IMR-90 (cell line): ENCODE data around the gene RAP1GAP. TPM values are rescaled to one million over a fixed set of nuclear protein-coding genes. Genes with fewer than 3 reads are reported as not detected.
A peak's percentile ranks its signal among the peaks of the same experiment; 100 is the strongest.

Experiments
- ATAC-seq: fragments of 200-7000 bp; cut with Tn5 transposase; 2 replicates; pipeline ENCODE4 v1.9.1; 2020; ENCODE audit warnings: low read depth, mild to moderate bottlenecking, moderate library complexity
- BruUV-seq: library from RNA; stranded (reverse); fragments of 400-500 nt; replicated peaks from 2 replicates; lab custom pipeline; 2021; lab: Mats Ljungman, UMichigan
- CTCF ChIA-PET: fragments of 300-600 bp; formaldehyde crosslinking; extraction: SDS; loops from one replicate; lab custom pipeline; 2021; ENCODE audit warnings: antibody characterized with exemption; lab: Yijun Ruan, JAX
- POLR2A ChIA-PET: fragments of 300-600 bp; sonication (Branson Sonifier 250); formaldehyde crosslinking; loops from one replicate; lab custom pipeline; 2022; ENCODE audit warnings: antibody characterized with exemption; ENCODE audit not compliant: unreplicated experiment; lab: Charles Lee
- DNase-seq: peaks from one replicate; pipeline ENCODE4 v3.0.0; 2013
- H2AFZ ChIP-seq: replicated peaks from 2 replicates; pipeline ENCODE3; 2013; ENCODE audit warnings: low read length, mild to moderate bottlenecking; ENCODE audit not compliant: poor library complexity
- H2AK5ac ChIP-seq: 2 replicates; pipeline ENCODE4 v1.6.1; 2013; ENCODE audit warnings: low read depth, low read length, inconsistent platforms
- H2AK9ac ChIP-seq: replicated peaks from 2 replicates; pipeline ENCODE3; 2013; ENCODE audit warnings: mild to moderate bottlenecking, low read depth, low read length, moderate library complexity; ENCODE audit not compliant: poor library complexity
- H2BK120ac ChIP-seq: 2 replicates; pipeline ENCODE4 v1.6.1; 2013; ENCODE audit warnings: low read depth, low read length, inconsistent platforms
- H2BK15ac ChIP-seq: 3 replicates; pipeline ENCODE4 v1.6.1; 2013; ENCODE audit warnings: low read depth, low read length, inconsistent platforms
- H2BK20ac ChIP-seq: 2 replicates; pipeline ENCODE4 v1.6.1; 2013; ENCODE audit warnings: low read depth, mild to moderate bottlenecking, inconsistent platforms, low read length, moderate library complexity
- H2BK5ac ChIP-seq: 2 replicates; pipeline ENCODE4 v1.6.1; 2013; ENCODE audit warnings: mild to moderate bottlenecking, low read depth, low read length, inconsistent platforms; ENCODE audit not compliant: poor library complexity, severe bottlenecking
- H3K14ac ChIP-seq: replicated peaks from 2 replicates; pipeline ENCODE4 v1.6.1; 2013; ENCODE audit warnings: low read depth, low read length, inconsistent platforms
- H3K18ac ChIP-seq: 2 replicates; pipeline ENCODE4 v1.6.1; 2013; ENCODE audit warnings: low read depth, low read length, control low read depth
- H3K23ac ChIP-seq: 2 replicates; pipeline ENCODE4 v1.6.1; 2013; ENCODE audit warnings: low read depth, low read length, inconsistent platforms
- H3K27ac ChIP-seq: 2 replicates; pipeline ENCODE4 v1.5.1; 2013; ENCODE audit warnings: mild to moderate bottlenecking, control low read depth, low read length; ENCODE audit not compliant: insufficient read depth
- H3K27me3 ChIP-seq: 2 replicates; pipeline ENCODE4 v1.6.1; 2013; ENCODE audit warnings: low read length; ENCODE audit not compliant: control insufficient read depth, insufficient read depth
- H3K36me3 ChIP-seq: 2 replicates; pipeline ENCODE4 v1.6.1; 2013; ENCODE audit warnings: low read length, mixed read lengths; ENCODE audit not compliant: control insufficient read depth, insufficient read depth
- H3K4ac ChIP-seq: 2 replicates; pipeline ENCODE4 v1.6.1; 2013; ENCODE audit warnings: low read depth, low read length, inconsistent platforms
- H3K4me1 ChIP-seq: 2 replicates; pipeline ENCODE4 v1.6.1; 2013; ENCODE audit warnings: low read length, mixed read lengths; ENCODE audit not compliant: control insufficient read depth, insufficient read depth
- H3K4me2 ChIP-seq: 2 replicates; pipeline ENCODE4 v1.6.1; 2013; ENCODE audit warnings: low read depth, mild to moderate bottlenecking, control low read depth, low read length, moderate library complexity
- H3K4me3 ChIP-seq: 2 replicates; pipeline ENCODE4 v1.5.1; 2013; ENCODE audit warnings: low read depth, mild to moderate bottlenecking, control low read depth, low read length, moderate library complexity; ENCODE audit not compliant: insufficient read depth
- H3K56ac ChIP-seq: 2 replicates; pipeline ENCODE4 v1.6.1; 2013; ENCODE audit warnings: low read length, inconsistent platforms; ENCODE audit not compliant: insufficient read depth; ENCODE audit errors: extremely low read depth
- H3K79me1 ChIP-seq, 2 experiments: 2 replicates each; pipeline ENCODE4 v1.6.1; 2013; ENCODE audit warnings: low read length in 2 of 2, inconsistent platforms in 1 of 2, low read depth in 1 of 2
- H3K9ac ChIP-seq: 2 replicates; pipeline ENCODE4 v1.6.1; 2013; ENCODE audit warnings: low read depth, low read length, control low read depth
- H3K9me1 ChIP-seq: 2 replicates; pipeline ENCODE4 v1.6.1; 2013; ENCODE audit warnings: low read length, inconsistent platforms; ENCODE audit not compliant: insufficient read depth
- H3K9me3 ChIP-seq: 2 replicates; pipeline ENCODE4 v1.6.1; 2013; ENCODE audit warnings: low read length; ENCODE audit not compliant: control insufficient read depth, insufficient read depth
- H4K20me1 ChIP-seq: 2 replicates; pipeline ENCODE4 v1.6.1; 2013; ENCODE audit warnings: low read length, inconsistent platforms; ENCODE audit not compliant: insufficient read depth
- H4K5ac ChIP-seq: 2 replicates; pipeline ENCODE4 v1.6.1; 2013; ENCODE audit warnings: mild to moderate bottlenecking, low read depth, low read length, control low read depth
- H4K8ac ChIP-seq, 2 experiments: 2 replicates each; pipeline ENCODE4 v1.6.1; 2013; ENCODE audit warnings: low read depth in 2 of 2, low read length in 2 of 2, control low read depth in 1 of 2, inconsistent platforms in 1 of 2
- H4K91ac ChIP-seq: 2 replicates; pipeline ENCODE4 v1.6.1; 2013; ENCODE audit warnings: low read depth, low read length, inconsistent platforms; ENCODE audit not compliant: insufficient read depth
- ELK1 ChIP-seq: fragments of 150-350 bp; IDR thresholded peaks from 2 replicates; pipeline ENCODE4 v1.6.1; 2016; ENCODE audit warnings: low read depth, mild to moderate bottlenecking, low read length, moderate library complexity, borderline replicate concordance
- MAZ ChIP-seq: IDR thresholded peaks from 2 replicates; pipeline ENCODE4 v1.6.1; 2012; ENCODE audit warnings: low read depth, mild to moderate bottlenecking, low read length, improper control_type of control experiment, moderate library complexity, borderline replicate concordance
- WGBS, 2 experiments: methylation state at CpG; one replicate each; pipeline versions ENCODE4 v1.1.5 to v1.1.7; 2013; ENCODE audit warnings: missing lambda C conversion rate in 2 of 2; ENCODE audit not compliant: insufficient read length in 1 of 2; ENCODE audit errors: extremely low coverage in 2 of 2; 5-methylcytosine and 5-hydroxymethylcytosine counted together
- dilution Hi-C: fragments of 300-500 bp; cut with HindIII; formaldehyde crosslinking; loops from one replicate; pipeline ENCODE4 v1.14.3; 2018; ENCODE audit warnings: low sequenced_read_pairs; ENCODE audit not compliant: unreplicated experiment
- in situ Hi-C: fragments of 300-500 bp; cut with MboI; formaldehyde crosslinking; loops from 3 replicates; pipeline ENCODE4 v1.14.3; 2019; ENCODE audit warnings: low sequenced_read_pairs, inconsistent platforms, mixed read lengths
- intact Hi-C: fragments of 100-400 bp; cut with micrococcal nuclease; formaldehyde crosslinking; loops from 2 replicates; pipeline ENCODE4 v1.10.0; 2022
- polyA plus RNA-seq, 3 experiments: library from polyadenylated mRNA; depleted of rRNA; stranded (reverse); fragments of >200 nt; gene quantifications; 2 replicates each; pipeline ENCODE4 v1.2.3, GENCODE V29; 2012; ENCODE audit warnings: low replicate concordance in 1 of 3
- total RNA-seq: library from RNA; depleted of rRNA; stranded (reverse); fragments of >200 nt; gene quantifications from 2 replicates; pipeline ENCODE4 v1.2.3, GENCODE V29; 2012

RAP1GAP gene
- total and polyA plus RNA-seq, 2 of the 4 experiments (the other 2 are of a cell fraction), result under 0.01 to 0.10 TPM

GRCh38 chr1:21594501-21594900, 74.7 kb downstream of the RAP1GAP start:
- TF ChIP-seq MAZ (no peak), ELK1 (no peak)
- Histone ChIP-seq H4K91ac (no peak overlapping the region), H2AK5ac (no peak overlapping the region), H4K8ac (no peak overlapping the region), H3K9ac (no peak overlapping the region), H3K56ac (no peak overlapping the region), H3K4me3 (no peak overlapping the region), H3K9me1 (no peaks in the 10 kb centered on the region), H3K27me3 (peaks cover 16% of the 10 kb centered on the region; the same call in 1 of the 2 replicates), H2AK9ac (no peak overlapping the region), H3K14ac (no peak overlapping the region), H3K79me1 (no peaks in the 10 kb centered on the region), H3K27ac (no peak overlapping the region), H2BK15ac (no peak overlapping the region), H2BK120ac (no peak overlapping the region), H3K4me2 (no peak overlapping the region), H3K18ac (no peak overlapping the region), H4K5ac (no peak overlapping the region), H2AFZ (peak overlapping the region; percentile 43), H3K4ac (no peak overlapping the region), H3K36me3 (no peaks in the 10 kb centered on the region), H4K20me1 (no peaks in the 10 kb centered on the region; the same call in 1 of the 2 replicates), H3K23ac (no peak overlapping the region), H2BK5ac (no peak overlapping the region), H2BK20ac (no peak overlapping the region), H3K9me3 (no peaks in the 10 kb centered on the region), H3K4me1 (no peaks in the 10 kb centered on the region)
- BruUV-seq, result no TSS peak
- DNase-seq, result no peak
- 59% methylated on average over 6 of the region's 11 CpGs; no CpG with 5 or more reads in 1 of the 2 experiments for WGBS, 2 experiments
- dilution Hi-C loops (no loop called here), in situ Hi-C loops (loop anchor here (5.0 kb wide), 1 partner anchor 82 kb away; no protein-coding TSS in a partner anchor), intact Hi-C loops (loop anchor here (2.0 kb wide), 1 partner anchor 86 kb away; the partner anchor contains the start of gene ALPL)
- ATAC-seq, result peak; percentile 55
- ChIA-PET CTCF (no interaction called here), POLR2A (interaction anchor here (0.6 kb wide), 1 partner anchor 42 kb away, joined by 8 read pairs; no protein-coding TSS in a partner anchor)
